ENCODE results near the gene INS.

INS gene

GRCh38 chr11:2137202-2138067 is 23.6 kb downstream of the INS start:
- no peak overlapping the region for H3K27ac ChIP-seq (ENCODE audit: low read depth, low read length)
- H3K36me3 ChIP-seq (ENCODE audit: control insufficient read depth, low read length), result no peaks in the 10 kb centered on the region
- H3K4me1 ChIP-seq (ENCODE audit: control insufficient read depth, low read length), result no peaks in the 10 kb centered on the region
- no peak overlapping the region for H3K4me2 ChIP-seq (ENCODE audit: low read length)
- TF ChIP-seq EZH2phosphoT487 (IDR thresholded peaks at IDR 0.05; ENCODE audit: borderline replicate concordance, low read length) (no peak), CTCF (IDR thresholded peaks at IDR 0.05; ENCODE audit: low read depth, low read length, poor library complexity, severe bottlenecking) (no peak)
- no peak overlapping the region for H3K4me3 ChIP-seq (ENCODE audit: low read length)
- H3K27me3 ChIP-seq (ENCODE audit: control insufficient read depth, low read length), result peaks cover 2% of the 10 kb centered on the region
- H4K20me1 ChIP-seq (ENCODE audit: control insufficient read depth, insufficient read depth, low read depth, low read length), result no peaks in the 10 kb centered on the region
- no peaks in the 10 kb centered on the region for H3F3A ChIP-seq (ENCODE audit: control insufficient read depth, insufficient read depth)
- H3K9me3 ChIP-seq (ENCODE audit: control insufficient read depth, insufficient read depth, low read length), result no peaks in the 10 kb centered on the region
- no peaks in the 10 kb centered on the region for H3K9me2 ChIP-seq (replicated peaks; ENCODE audit: control insufficient read depth, low read length)
- H3K79me2 ChIP-seq (ENCODE audit: control insufficient read depth, low read length), result no peaks in the 10 kb centered on the region

GRCh38 chr11:2136952-2137201 is 24.1 kb downstream of the INS start:
- no peaks in the 10 kb centered on the region for H4K20me1 ChIP-seq (ENCODE audit: control insufficient read depth, insufficient read depth, low read depth, low read length)
- H3K9me2 ChIP-seq (replicated peaks; ENCODE audit: control insufficient read depth, low read length), result no peaks in the 10 kb centered on the region
- H3K36me3 ChIP-seq (ENCODE audit: control insufficient read depth, low read length), result no peaks in the 10 kb centered on the region
- H3K4me3 ChIP-seq (ENCODE audit: low read length), result no peak overlapping the region
- TF ChIP-seq CTCF (IDR thresholded peaks at IDR 0.05; ENCODE audit: low read depth, low read length, poor library complexity, severe bottlenecking), result no peak
- TF ChIP-seq EZH2phosphoT487 (IDR thresholded peaks at IDR 0.05; ENCODE audit: borderline replicate concordance, low read length), result no peak
- no peaks in the 10 kb centered on the region; the same call in 1 of the 2 replicates for H3K27me3 ChIP-seq (ENCODE audit: control insufficient read depth, low read length)
- no peaks in the 10 kb centered on the region for H3F3A ChIP-seq (ENCODE audit: control insufficient read depth, insufficient read depth)
- H3K9me3 ChIP-seq (ENCODE audit: control insufficient read depth, insufficient read depth, low read length), result no peaks in the 10 kb centered on the region
- H3K4me1 ChIP-seq (ENCODE audit: control insufficient read depth, low read length), result no peaks in the 10 kb centered on the region
- H3K27ac ChIP-seq (ENCODE audit: low read depth, low read length), result no peak overlapping the region
- H3K79me2 ChIP-seq (ENCODE audit: control insufficient read depth, low read length), result no peaks in the 10 kb centered on the region
- H3K4me2 ChIP-seq (ENCODE audit: low read length), result no peak overlapping the region

- no peak overlapping the region for H3K27ac ChIP-seq (ENCODE audit: low read depth, low read length)
- H3K4me2 ChIP-seq (ENCODE audit: low read length), result no peak overlapping the region
- TF ChIP-seq CTCF (IDR thresholded peaks at IDR 0.05; ENCODE audit: low read depth, low read length, poor library complexity, severe bottlenecking) (no peak), EZH2phosphoT487 (IDR thresholded peaks at IDR 0.05; ENCODE audit: borderline replicate concordance, low read length) (no peak)
- H3K79me2 ChIP-seq (ENCODE audit: control insufficient read depth, low read length), result no peaks in the 10 kb centered on the region
- H3F3A ChIP-seq (ENCODE audit: control insufficient read depth, insufficient read depth), result no peaks in the 10 kb centered on the region
- H3K4me1 ChIP-seq (ENCODE audit: control insufficient read depth, low read length), result no peaks in the 10 kb centered on the region
- no peaks in the 10 kb centered on the region for H3K27me3 ChIP-seq (ENCODE audit: control insufficient read depth, low read length)
- no peaks in the 10 kb centered on the region for H4K20me1 ChIP-seq (ENCODE audit: control insufficient read depth, insufficient read depth, low read depth, low read length)
- no peaks in the 10 kb centered on the region for H3K9me3 ChIP-seq (ENCODE audit: control insufficient read depth, insufficient read depth, low read length)
- no peaks in the 10 kb centered on the region for H3K9me2 ChIP-seq (replicated peaks; ENCODE audit: control insufficient read depth, low read length)
- H3K36me3 ChIP-seq (ENCODE audit: control insufficient read depth, low read length), result no peaks in the 10 kb centered on the region
- H3K4me3 ChIP-seq (ENCODE audit: low read length), result no peak overlapping the region
Observed at GRCh38 chr11:2136209-2136951, 24.6 kb downstream of the INS start.
